ENCODE measurements around the gene SLC22A3.
"Not testable (repeated sequence)": the region's sequence is repeated elsewhere in the genome, so short reads cannot be mapped to it uniquely, and the experiment has no call there.

- TF ChIP-seq, protein P1, sequence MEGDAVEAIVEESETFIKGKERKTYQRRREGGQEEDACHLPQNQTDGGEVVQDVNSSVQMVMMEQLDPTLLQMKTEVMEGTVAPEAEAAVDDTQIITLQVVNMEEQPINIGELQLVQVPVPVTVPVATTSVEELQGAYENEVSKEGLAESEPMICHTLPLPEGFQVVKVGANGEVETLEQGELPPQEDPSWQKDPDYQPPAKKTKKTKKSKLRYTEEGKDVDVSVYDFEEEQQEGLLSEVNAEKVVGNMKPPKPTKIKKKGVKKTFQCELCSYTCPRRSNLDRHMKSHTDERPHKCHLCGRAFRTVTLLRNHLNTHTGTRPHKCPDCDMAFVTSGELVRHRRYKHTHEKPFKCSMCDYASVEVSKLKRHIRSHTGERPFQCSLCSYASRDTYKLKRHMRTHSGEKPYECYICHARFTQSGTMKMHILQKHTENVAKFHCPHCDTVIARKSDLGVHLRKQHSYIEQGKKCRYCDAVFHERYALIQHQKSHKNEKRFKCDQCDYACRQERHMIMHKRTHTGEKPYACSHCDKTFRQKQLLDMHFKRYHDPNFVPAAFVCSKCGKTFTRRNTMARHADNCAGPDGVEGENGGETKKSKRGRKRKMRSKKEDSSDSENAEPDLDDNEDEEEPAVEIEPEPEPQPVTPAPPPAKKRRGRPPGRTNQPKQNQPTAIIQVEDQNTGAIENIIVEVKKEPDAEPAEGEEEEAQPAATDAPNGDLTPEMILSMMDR (IDR thresholded peaks at IDR 0.05) = not testable (repeated sequence)
- not testable (repeated sequence) for TF ChIP-seq POLR2A (IDR thresholded peaks at IDR 0.05)
These were observed 127.9 kb downstream of the SLC22A3 start for GRCh38 chr6:160476056-160476455.
